Stimulated activated CD8-positive, alpha-beta memory T cell treated with anti-CD3 and anti-CD28 coated beads, Interleukin-7, amount 100 ng/mL, for 4 hours (primary cell): ENCODE results near the gene MROH7.
"Not testable (repeated sequence)": the region's sequence is repeated elsewhere in the genome, so short reads cannot be mapped to it uniquely, and the experiment has no call there.

Experiments used
- DNase-seq, 2 donors: peaks; one replicate each; pipeline ENCODE4 v3.0.0-alpha.2; 2020; ENCODE audit warnings: low read depth in 2 of 2

Gene MROH7

DNA sequence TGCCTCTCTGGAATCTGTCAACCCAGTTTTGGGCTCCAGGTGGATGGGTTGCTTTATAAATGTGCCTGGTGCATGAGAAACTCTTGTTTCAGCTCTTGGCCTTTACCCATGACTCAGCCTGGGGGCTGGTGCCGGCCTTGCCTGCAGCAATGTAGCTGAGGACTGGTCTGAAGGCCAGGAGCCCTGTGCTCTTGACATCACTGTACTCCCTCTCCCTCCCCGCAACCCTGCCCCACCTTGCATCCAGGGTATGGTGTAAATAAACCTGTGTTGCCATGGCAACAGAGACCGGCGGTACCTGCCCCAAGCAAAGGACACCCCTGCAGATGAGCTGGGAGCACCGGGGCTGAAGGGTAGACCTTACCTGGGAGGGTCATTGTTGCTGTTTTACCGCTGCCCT, 31.5 kb upstream of the MROH7 start:
- DNase-seq = no peak

DNA sequence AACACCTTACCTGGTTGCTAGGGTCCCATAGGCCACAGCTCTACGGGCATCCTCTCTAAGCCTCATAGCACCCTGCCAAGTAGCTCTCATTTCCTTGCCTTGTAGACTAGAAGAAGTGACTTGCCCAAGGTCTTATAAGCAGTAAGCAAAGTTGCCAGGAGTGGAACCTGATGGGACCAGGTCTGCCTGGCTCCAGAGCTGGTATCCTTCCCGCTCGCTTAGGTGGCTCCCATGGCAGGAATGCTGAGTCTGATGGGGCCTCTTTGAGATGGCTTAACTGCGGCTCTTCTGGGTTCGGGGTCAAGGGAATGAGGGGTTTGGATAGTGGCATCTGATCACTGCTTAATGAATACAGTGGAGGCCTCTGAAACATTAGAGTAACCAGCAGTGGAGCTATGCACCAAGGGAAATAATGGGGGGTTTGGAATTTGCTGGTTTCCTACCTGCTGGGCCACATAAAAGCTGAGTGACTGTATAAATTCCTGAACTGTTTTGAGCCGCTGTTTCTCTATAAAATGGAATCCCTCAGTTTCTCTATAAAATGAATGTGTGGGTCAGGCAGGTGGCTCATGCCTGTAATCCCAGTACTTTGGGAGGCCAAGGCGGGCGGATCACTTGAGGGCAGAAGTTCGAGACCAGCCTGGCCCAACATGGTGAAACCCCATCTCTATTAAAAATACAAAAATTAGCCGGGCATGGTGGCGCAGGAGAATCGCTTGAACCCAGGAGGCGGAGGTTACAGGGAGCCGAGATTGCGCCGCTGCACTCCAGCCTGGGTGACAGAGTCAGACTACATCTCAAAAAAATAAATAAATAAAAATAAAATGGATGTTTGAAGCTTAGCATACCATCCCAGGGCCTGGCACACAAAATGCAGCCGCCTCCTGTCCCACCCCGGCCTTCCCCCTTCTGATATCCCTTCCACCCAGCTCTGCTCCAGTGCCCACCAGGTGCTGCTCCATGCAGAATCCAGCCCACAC, 30.7 kb upstream of the MROH7 start:
- DNase-seq = no peak

DNA sequence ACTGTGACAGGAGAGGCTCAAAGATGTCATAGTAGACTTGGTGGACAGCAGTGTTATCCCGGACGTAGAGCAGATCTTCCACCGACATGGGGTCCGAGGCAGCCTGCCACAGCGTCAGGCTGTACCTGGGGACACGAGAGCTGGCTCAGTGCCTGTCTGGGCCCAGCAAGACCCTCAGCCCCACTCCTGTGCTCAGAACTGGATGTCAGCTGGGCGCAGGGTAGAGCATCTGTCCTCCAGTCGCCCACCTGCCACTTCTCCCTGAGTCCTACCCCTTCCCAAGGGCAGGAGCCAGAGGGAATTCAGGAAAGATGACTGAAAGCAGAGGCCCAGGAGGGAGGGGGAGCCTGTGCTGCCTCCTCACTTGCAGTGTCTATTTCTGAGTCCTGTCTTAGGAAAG, 30.0 kb upstream of the MROH7 start:
- no peak for DNase-seq

DNA sequence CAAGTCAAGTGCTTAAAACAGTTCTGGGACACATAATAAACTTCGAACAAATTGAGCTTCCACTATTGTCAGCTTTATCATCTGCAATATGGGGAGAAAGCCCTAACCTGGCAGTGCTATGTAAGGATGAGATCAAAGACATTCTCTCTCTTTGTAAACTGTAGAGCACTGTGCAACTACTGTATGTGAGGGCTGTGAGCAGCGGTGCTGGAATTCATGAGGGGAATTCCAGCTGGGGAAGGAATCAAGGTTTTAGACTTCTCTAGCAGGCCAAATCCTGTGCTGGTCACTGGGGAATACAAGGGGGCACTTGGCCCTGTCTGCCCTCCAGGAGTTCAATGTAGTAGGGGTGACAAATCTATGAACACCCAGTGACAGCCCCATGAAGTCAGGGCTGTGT, 27.6 kb upstream of the MROH7 start:
- no peak for DNase-seq

DNA sequence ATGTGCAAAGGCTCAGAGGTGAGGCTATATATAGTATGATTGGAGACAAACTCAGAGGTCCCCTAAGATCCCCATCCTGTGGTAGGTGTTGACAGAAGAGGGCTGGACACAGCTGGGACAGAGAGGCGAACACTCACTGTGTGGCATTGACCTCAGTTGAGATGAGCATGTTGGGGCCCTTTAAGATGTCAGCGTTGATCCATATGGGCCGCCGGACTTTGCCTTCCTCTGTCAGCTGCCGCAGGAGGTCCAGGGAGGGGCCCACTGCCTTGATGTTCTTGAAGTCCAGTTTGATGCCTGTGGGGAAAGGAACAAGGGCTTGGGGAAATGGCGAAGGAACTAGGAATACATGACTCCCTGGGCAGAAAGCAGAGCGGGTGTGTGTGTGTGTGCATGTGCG, 27.0 kb upstream of the MROH7 start:
- DNase-seq = no peak

DNA sequence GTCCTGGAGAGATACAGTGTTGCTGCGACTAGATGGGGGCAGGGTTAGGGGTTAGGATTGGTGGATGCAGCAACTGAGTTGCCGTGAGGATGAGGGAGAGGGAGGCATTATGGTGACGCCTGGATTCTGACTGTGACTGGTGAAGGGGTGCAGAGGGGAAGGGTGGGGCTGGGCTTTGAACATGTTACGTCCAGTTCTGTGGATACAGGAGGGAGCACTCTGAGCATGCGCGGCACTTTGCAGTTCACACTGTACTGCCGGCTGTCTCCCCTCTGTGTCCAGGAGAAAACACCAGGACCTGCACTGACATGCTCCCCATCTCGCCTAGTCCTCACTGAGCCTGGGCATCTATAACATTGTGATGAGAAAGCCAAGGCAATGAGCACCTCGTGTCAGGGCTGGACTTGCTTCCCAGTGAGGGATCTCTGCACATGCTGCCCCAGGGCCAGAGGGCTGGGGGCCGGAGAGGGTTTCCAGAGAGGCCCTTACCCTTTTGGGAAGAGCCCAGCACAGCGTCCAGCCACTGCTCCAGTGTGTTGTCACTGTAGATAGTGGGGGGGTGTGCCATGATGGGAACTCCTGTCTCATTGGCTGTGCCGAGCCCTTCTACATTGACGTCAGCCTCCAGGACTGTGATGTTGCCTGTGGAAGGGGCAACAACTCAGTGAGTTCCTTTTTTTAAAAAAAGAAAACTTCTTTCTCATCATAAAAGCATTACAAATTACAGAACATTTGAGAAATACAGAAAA, 25.9 kb upstream of the MROH7 start:
- no peak for DNase-seq

DNA sequence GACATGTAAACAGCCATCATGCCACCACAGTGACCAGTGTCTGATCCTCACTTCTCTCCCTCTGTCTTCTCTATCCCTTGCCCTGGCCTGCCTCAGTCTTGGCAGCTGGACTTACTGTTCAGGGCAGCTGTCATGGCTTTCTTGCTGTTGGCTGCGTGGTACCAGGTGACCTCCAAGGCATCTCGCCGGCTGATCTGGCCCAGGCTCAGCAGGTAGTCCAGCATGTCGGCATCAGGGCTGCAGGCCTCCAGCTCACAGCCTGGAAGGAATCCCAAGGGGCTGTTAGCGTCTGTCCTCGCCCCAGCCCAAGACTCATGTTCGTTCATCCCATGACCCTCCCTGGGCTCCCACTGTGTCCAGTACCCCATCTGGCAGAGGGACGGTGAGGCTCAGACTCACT, 21.8 kb upstream of the MROH7 start:
- no peak for DNase-seq

DNA sequence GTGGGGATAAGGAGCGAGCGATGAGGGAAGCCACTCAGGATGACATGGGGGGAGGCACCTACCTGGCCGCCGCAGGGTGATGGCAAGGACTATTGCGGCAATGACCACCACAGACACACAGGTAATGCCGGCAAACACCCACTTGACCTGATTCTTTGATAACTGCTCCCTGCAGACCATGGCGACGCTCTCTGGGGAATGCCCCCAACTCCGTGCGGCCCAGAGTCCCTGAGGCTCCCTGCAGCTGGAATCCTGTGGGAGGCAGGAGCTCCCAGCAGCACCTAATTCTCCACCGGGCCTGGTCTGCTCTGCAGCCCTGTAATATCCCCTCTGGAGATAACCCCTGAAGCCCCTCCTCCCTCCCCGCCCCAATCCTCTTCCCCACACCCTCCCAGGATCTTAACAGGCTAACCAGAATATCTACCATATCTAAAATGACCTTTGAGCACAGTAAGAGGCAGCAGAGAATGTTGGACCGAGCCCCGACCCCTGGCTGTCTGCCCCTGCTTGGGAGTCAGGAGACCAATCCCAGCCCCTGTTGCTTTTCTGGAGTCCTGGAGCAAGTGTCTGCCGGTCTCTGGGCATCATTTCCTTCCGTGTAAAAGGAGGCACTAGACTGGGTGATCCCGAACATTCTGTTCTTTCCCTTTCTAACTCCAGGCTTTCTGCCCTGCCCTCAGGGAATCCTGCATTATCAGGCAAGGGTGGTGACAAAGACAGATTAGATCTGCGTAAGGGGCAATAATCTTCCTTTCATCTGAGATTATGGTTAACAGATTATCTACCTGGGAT, 18.2 kb upstream of the MROH7 start, which contains the start of gene FAM151A:
Gene FAM151A, minus strand, starts transcription at position 310 of the 792 bp plus-strand sequence. Its CDS starts 130 bp downstream, at position 180.
- DNase-seq = no peak

DNA sequence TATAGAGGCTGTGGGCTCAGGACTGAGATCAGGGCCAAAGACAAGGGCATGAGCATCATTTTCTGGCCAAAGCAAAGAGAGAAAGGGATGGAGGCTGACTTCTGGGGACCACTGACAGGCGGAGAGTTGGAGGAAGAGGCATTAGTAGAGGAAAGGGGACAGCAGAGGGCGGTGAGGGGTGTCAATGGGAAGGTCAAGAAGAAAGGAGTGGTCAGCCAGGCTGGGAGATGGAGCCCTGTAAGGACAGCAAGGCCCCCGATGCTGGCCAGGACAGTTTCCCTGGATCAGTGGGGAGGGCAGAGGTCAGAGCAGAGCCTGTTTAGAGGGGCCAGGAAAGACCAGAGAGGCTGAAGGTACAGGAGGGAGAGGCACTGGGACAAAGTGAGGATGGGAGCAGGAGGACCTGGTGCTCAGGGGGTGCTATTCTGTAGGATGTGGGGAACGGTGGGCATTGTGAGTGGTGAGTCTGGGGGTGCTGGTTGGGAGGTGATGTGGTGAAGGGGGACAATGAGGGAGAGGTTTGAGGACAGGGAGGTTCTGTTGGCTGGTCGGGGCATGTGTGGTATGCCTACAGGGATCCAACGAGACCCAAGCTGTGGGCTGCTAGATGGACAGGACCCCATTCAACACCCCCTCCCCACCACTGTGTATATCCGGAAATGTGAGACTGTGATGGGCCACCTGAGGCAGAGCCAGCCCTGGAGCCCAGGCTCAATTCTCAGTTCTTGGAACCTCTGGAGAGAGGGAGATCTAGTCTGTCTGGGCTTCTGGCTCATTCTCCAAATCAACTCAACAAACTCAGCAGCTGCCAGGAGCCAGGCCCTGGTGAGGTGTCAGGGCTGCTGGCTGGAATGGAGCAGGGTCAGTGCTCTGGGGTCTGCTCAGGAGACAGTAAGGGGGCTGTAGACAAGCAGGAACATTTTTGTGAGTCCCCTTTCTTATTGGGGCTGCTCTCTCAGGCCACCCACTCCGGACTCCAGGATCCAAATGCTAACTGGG, 16.8 kb upstream of the MROH7 start:
- no peak for DNase-seq

DNA sequence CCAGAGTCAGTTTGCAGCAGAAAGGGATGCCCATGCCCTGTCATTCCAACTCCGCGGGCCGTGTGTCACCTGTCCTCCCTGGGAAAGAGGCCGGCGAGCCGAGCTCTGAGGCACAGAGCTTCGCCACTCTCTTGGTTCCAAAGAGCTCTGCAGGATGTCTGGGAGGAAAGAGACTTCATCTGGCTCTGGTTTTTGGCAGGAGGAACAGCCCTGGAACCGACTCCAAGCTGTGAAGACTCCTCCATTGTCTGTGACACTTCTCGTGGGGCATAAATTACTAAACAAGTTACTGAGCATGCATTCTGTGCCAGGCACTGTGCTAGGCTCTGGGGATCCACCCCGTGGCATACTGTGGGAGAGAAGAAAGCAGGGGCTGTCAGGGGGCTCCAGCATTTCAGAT, 14.4 kb upstream of the MROH7 start:
- DNase-seq = no peak

DNA sequence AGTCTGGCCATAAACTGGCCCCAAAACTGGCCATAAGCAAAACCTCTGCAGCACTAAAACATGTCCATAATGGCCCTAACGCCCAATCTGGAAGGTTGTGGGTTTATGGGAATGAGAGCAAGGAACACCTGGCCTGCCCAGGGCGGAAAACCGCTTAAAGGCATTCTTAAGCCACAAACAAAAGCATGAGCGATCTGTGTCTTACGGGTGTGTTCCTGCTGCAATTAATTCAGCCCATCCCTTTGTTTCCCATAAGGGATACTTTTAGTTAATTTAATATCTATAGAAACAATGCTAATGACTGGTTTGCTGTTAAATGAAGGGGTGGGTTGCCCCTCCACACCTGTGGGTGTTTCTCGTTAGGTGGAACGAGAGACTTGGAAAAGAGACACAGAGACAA, 5.8 kb upstream of the MROH7 start:
- not testable (repeated sequence) for DNase-seq

DNA sequence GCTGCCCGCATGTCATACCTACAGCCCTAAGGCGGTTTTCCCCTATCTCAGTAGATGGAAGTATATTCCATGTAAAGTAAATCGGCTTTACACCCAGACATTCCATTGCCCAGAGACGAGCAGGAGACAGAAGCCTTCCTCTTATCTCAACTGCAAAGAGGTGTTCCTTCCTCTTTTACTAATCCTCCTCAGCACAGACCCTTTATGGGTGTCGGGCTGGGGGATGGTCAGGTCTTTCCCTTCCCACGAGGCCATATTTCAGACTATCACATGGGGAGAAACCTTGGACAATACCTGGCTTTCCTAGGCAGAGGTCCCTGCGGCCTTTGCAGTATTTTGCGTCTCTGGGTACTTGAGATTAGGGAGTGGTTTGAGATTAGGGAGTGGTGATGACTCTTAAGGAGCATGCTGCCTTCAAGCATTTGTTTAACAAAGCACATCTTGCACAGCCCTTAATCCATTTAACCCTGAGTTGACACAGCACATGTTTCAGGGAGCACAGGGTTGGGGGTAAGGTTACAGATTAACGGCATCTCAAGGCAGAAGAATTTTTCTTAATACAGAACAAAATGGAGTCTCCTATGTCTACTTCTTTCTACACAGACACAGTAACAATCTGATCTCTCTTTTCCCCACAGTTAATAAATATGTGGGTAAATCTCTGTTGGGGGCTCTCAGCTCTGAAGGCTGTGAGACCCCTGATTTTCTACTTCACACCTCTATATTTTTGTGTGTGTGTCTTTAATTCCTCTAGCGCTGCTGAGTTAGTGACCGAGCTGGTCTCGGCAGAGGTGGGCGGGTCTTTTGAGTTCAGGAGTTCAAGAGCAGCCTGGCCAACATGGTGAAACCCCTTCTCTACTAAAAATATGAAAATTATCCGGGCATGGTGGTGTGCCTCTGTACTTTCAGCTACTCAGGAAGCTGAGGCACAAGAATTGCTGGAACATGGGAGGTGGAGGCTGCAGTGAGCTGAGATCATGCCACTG, 4.8 kb upstream of the MROH7 start:
- DNase-seq = not testable (repeated sequence)

DNA sequence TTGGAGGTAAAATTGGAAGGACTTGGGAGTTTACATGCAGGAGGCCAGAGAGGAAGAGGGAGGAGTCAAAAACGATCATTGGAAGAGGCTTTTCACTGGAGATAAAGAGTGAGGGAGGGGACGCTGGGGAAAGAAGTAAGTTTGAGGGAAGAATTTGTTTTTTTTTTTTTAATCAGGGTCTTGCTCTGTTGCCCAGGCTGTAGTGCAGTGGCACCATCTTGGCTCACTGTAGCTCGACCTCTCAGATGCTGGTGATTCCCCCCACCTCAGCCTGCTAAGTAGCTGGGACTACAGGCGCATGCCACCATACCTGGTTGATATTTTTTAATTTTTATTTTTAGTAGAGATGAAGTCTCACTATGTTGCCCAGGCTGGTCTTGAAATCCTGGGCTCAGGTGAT, 1.2 kb upstream of the MROH7 start:
- DNase-seq = no peak

DNA sequence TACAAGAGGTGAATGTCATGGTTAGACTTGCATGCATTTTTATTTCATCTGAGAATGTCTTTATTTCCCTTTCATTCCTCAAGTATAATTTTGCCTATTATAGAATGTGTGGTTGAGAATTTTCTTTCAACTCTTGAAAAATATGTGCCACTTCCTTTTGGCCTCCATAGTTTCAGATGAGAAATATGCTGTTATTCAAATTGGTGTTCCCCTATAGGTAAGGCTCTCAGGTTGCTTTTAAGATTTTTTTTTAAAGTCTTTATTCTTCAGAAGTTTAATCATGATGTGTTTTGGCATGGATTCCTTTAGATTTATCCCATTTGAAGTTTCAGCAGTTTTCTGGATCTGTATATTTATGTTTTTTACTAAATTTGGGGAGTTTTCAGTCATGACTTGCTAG, 2.1 kb downstream of the MROH7 start:
- DNase-seq = no peak

DNA sequence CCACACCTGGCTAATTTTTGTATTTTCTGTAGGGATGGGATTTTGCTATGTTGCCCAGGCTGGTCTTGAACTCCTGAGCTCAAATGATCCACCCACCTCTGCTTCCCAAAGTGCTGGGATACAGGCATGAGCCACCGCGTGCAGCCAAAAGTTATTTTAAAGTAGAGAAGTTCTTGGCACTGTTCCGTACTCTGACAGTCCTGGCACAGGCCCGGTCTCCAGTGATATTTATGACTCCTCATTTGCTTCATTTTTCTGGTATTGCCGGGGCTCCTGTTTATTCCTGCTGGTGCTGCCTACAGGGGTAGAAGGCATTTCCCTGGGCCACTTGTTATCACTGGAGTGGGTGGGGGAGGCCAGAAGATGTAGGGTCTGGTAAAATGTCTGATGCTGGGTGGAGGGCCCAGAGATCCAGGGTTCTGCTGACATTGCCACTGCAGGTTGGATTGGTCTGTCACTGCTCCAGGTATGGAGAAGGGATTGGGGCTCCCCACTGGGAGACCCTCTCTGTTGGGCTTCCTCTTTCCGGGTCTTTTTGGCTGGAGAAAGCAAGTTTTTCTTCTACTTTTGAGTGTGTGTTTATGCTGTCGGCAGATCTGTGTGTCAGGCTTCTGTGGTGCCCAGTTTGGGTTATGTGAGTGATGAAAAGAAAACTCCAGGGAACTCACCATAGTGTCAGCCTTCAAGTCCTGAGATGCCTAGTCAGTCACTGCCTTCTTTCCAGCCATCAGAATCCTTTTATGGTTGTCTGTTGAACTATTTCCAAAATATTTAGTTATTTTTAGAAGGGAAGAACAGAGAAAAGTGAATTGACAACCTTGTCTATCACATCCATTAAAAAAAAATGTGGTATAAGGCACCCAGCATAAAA, 4.5 kb downstream of the MROH7 start:
- no peak for DNase-seq

DNA sequence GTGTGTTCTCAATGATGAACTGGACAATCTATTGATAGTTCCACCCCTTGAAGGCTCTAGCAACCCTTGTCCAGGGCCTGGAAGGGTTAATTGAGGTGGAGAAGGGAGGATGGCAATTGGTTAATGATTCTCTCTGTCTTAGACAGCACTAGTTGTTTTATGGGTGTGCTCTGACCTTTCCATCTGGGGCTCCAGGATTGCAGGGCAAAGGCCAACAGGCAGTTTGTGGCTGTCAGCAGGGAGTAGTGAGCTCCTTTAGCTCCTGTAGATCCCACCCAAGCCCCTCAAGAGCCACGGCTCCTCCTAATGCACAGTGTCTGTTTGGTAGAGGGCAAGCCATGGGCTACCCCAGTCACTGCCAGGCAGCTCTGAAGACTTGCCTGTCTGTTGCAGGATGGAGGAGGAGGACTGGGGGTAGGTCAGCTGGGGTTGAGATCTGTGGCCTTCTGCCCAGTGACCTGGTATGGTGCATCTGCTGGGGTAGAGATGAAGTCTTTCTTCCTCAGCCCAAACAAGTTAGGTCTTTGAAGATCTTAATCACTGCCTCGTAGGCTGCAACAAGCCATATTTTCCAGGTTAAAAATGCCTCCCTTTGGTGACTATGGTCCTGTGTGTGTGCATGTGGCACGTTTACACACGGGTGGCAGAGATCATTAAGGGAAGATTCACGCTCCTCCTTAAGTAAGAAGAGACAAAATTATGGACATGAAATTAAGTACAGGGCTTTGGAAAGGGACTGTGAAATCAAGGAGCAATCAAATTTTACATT, 7.7 kb downstream of the MROH7 start:
- DNase-seq = no peak

DNA sequence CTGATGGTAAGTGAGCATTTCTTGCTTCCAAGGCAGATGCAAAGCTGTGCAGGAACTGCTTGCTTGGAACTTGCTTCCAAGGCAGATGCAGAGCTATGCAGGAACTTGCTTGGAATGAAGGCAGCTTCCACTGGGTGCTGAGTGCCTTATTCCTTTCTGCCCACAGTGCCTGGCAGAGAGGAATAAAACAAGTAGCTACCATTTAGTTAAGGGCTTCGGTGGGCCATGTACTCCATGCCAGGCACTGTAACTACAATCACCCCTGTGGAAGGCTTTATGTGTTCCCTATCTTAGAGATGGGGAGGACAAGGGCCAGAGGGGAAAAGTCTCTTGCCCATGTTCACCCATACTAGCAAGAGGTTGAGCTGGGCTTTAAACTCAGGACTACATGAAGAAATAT, 8.3 kb downstream of the MROH7 start:
- DNase-seq = no peak

DNA sequence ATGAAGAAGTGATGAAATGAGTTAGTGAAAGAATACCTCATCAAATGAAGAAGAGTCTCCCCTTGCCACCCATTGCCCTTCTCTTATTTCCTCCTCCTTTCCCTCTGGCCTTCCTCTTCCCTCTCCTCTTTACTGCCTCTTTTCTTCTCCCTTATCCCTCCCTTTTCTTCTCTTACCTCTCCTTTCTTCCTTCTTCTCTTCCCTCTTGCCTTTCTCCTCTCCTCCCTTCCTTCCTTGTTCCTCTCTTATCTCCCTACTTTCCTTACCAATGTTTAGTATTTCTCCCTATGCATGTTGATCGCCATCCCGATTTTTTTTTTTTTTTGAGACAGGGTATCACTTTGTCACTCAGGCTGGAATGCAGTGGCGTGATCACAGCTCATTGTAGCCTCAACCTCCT, 8.8 kb downstream of the MROH7 start:
- DNase-seq = no peak
